Gastroesophageal sphincter (tissue), 3 donors: ENCODE results near the gene TMEM115.

ENCODE experiments used
- CTCF ChIP-seq, 4 experiments: fragments of 200-600 bp in 2 of 4; fragments of 450-650 bp in 2 of 4; sonication (generic) in 1 of 4; IDR thresholded peaks; one replicate each; pipeline ENCODE4 v1.5.1; 2017 to 2019; ENCODE audit warnings: antibody characterized with exemption in 4 of 4, mild to moderate bottlenecking in 2 of 4, moderate library complexity in 2 of 4
- EP300 ChIP-seq: sonication (generic); formaldehyde crosslinking; IDR thresholded peaks from one replicate; pipeline ENCODE4 v1.6.1; 2017; ENCODE audit warnings: antibody characterized with exemption, mild to moderate bottlenecking
- POLR2A ChIP-seq, 2 donors: fragments of 450-650 bp; IDR thresholded peaks; one replicate each; pipeline ENCODE4 v1.6.1; 2017; ENCODE audit warnings: antibody characterized with exemption in 2 of 2, mild to moderate bottlenecking in 2 of 2, moderate library complexity in 1 of 2
- POLR2AphosphoS5 ChIP-seq: sonication (generic); formaldehyde crosslinking; IDR thresholded peaks from one replicate; pipeline ENCODE4 v1.6.1; 2017; ENCODE audit warnings: antibody characterized with exemption

GRCh38 chr3:50318163-50318562 lies 41.2 kb downstream of the TMEM115 start:
- no peak for TF ChIP-seq POLR2A (IDR thresholded peaks at IDR 0.05)
- TF ChIP-seq CTCF (IDR thresholded peaks at IDR 0.05) = no peak
- no peak for TF ChIP-seq POLR2AphosphoS5
- no peak for TF ChIP-seq EP300
